ENCODE results near the gene APOBEC3C.
A peak's percentile ranks its signal among the peaks of the same experiment; 100 is the strongest.

APOBEC3C gene
- long read RNA-seq, transcript APOBEC3C-201 (4 exons, 2,818 nt), result major isoform, 99 of 114 reads
- long read RNA-seq, partial matches to known transcripts, result 7 of 114 reads
- long read RNA-seq, other reads (novel, unspliced or antisense), result 6 of 114 reads

GRCh38 chr22:39013942-39014722 lies at the start of gene APOBEC3C:
TSS of gene APOBEC3C (plus strand) at chr22:39014257. CDS start at chr22:39014363, 106 bp downstream.
- Histone ChIP-seq H3K27me3 (ENCODE audit: insufficient read depth, poor library complexity, severe bottlenecking) (no peaks in the 10 kb centered on the region), H3K27ac (replicated peaks) (peak within 1 kb of the TSS; percentile 67), H3K4me3 (replicated peaks; ENCODE audit: insufficient read depth, low read length) (peak within 1 kb of the TSS; percentile 39)
- peak; percentile 55; the same call in 1 of the 2 replicates for TF ChIP-seq POLR2AphosphoS5 (IDR thresholded peaks at IDR 0.05; ENCODE audit: low read depth)
- TF ChIP-seq, protein P1, sequence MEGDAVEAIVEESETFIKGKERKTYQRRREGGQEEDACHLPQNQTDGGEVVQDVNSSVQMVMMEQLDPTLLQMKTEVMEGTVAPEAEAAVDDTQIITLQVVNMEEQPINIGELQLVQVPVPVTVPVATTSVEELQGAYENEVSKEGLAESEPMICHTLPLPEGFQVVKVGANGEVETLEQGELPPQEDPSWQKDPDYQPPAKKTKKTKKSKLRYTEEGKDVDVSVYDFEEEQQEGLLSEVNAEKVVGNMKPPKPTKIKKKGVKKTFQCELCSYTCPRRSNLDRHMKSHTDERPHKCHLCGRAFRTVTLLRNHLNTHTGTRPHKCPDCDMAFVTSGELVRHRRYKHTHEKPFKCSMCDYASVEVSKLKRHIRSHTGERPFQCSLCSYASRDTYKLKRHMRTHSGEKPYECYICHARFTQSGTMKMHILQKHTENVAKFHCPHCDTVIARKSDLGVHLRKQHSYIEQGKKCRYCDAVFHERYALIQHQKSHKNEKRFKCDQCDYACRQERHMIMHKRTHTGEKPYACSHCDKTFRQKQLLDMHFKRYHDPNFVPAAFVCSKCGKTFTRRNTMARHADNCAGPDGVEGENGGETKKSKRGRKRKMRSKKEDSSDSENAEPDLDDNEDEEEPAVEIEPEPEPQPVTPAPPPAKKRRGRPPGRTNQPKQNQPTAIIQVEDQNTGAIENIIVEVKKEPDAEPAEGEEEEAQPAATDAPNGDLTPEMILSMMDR (IDR thresholded peaks at IDR 0.05; ENCODE audit: insufficient read depth, low read length), result no peak
- DNase-seq (ENCODE audit: low read depth in 1 of 2, low spot score in 1 of 2), result peak; percentile 50 to 87

GRCh38 chr22:38964306-38964705 lies 49.8 kb upstream of the APOBEC3C start:
- Histone ChIP-seq H3K4me3 (replicated peaks; ENCODE audit: insufficient read depth, low read length) (no peak overlapping the region), H3K27ac (replicated peaks) (no peak overlapping the region), H3K27me3 (ENCODE audit: insufficient read depth, poor library complexity, severe bottlenecking) (peaks cover 3% of the 10 kb centered on the region)
- TF ChIP-seq GABPA (IDR thresholded peaks at IDR 0.05; ENCODE audit: low read depth) (no peak), POLR2AphosphoS5 (IDR thresholded peaks at IDR 0.05; ENCODE audit: low read depth) (no peak)
- TF ChIP-seq, protein P2, sequence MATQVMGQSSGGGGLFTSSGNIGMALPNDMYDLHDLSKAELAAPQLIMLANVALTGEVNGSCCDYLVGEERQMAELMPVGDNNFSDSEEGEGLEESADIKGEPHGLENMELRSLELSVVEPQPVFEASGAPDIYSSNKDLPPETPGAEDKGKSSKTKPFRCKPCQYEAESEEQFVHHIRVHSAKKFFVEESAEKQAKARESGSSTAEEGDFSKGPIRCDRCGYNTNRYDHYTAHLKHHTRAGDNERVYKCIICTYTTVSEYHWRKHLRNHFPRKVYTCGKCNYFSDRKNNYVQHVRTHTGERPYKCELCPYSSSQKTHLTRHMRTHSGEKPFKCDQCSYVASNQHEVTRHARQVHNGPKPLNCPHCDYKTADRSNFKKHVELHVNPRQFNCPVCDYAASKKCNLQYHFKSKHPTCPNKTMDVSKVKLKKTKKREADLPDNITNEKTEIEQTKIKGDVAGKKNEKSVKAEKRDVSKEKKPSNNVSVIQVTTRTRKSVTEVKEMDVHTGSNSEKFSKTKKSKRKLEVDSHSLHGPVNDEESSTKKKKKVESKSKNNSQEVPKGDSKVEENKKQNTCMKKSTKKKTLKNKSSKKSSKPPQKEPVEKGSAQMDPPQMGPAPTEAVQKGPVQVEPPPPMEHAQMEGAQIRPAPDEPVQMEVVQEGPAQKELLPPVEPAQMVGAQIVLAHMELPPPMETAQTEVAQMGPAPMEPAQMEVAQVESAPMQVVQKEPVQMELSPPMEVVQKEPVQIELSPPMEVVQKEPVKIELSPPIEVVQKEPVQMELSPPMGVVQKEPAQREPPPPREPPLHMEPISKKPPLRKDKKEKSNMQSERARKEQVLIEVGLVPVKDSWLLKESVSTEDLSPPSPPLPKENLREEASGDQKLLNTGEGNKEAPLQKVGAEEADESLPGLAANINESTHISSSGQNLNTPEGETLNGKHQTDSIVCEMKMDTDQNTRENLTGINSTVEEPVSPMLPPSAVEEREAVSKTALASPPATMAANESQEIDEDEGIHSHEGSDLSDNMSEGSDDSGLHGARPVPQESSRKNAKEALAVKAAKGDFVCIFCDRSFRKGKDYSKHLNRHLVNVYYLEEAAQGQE (IDR thresholded peaks at IDR 0.05; ENCODE audit: insufficient replicate concordance, low read depth), result no peak
- DNase-seq (ENCODE audit: low read depth in 1 of 2, low spot score in 1 of 2), result no peak

DNA sequence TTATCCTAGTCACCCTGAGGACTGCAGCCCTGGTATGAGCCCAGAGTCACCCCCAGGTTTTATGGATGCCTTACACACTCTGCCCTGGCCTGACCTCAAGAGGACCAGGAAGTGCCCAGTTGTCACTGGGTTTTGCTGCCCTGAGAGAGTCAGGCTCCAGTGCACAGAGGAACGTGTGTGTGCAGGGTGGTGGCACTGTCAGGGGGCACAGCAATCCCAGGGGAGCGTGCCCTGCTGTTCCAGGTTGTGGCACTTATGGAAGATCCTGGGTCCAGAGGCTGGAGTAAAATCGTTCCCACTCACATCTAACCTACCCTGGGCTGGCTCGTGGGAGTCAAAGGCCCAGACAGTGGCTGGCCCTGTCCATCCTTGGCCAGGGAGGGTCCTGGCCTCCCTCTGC lies 49.1 kb upstream of the APOBEC3C start:
- Histone ChIP-seq H3K27me3 (ENCODE audit: insufficient read depth, poor library complexity, severe bottlenecking) (peaks cover 3% of the 10 kb centered on the region), H3K4me3 (replicated peaks; ENCODE audit: insufficient read depth, low read length) (no peak overlapping the region), H3K27ac (replicated peaks) (no peak overlapping the region)
- no peak for TF ChIP-seq POLR2AphosphoS5 (IDR thresholded peaks at IDR 0.05; ENCODE audit: low read depth)
- TF ChIP-seq, protein P2 (IDR thresholded peaks at IDR 0.05; ENCODE audit: insufficient replicate concordance, low read depth), result no peak
- TF ChIP-seq, protein P1 (IDR thresholded peaks at IDR 0.05; ENCODE audit: insufficient read depth, low read length), result no peak
- TF ChIP-seq SPI1 (IDR thresholded peaks at IDR 0.05; ENCODE audit: borderline replicate concordance, low read depth), result no peak
- TF ChIP-seq GABPA (IDR thresholded peaks at IDR 0.05; ENCODE audit: low read depth), result no peak
- DNase-seq (ENCODE audit: low read depth in 1 of 2, low spot score in 1 of 2), result no peak

- Histone ChIP-seq H3K27ac (replicated peaks) (no peak overlapping the region), H3K4me3 (replicated peaks; ENCODE audit: insufficient read depth, low read length) (no peak overlapping the region), H3K27me3 (ENCODE audit: insufficient read depth, poor library complexity, severe bottlenecking) (peaks cover 3% of the 10 kb centered on the region)
- no peak for DNase-seq (ENCODE audit: low read depth in 1 of 2, low spot score in 1 of 2)
- TF ChIP-seq, protein P1 (IDR thresholded peaks at IDR 0.05; ENCODE audit: insufficient read depth, low read length), result no peak
Observed at GRCh38 chr22:38965614-38966379, 48.3 kb upstream of the APOBEC3C start.

All from HL-60 (cell line).